Measurements from ENCODE around the gene CFAP73. TPM values are rescaled to one million over a fixed set of nuclear protein-coding genes. Genes with fewer than 3 reads are reported as not detected.

Gene CFAP73
- total RNA-seq, 1 donor from 2014 or later: not detected

DNA sequence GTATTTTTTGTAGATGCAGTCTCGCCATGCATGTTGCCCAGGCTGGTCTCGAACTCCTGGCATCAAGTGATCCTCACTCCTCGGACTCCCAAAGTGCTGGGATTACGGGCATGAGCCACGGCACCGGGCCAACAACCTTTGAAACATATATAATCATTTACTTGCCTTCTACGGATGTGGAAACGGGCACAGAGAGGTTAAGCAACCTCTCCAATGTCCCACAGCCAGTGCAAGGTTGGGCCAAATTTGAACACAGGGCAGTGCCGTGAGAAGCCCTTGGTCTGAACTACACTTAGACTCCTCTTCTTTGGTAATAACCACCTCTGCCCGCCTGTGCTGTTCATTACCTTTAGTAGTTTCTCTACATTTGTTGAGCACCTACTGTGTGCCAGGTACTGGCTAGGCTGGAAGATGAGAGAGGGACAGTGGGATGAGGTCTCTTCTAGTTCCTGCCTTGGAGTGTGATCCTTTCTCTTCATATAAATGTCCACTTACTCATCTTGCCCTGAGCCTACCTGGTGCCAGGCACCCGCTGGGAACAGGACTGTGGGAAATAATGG is 33.6 kb downstream of the CFAP73 start:
- no peak for TF ChIP-seq CTCF (IDR thresholded peaks at IDR 0.05; ENCODE audit: insufficient read depth, low read length, severe bottlenecking)
- FAIRE-seq (no peak), DNase-seq (ENCODE audit: low read depth) (no peak)
- H3K4me3 ChIP-seq (ENCODE audit: low read depth, low read length): no peak overlapping the region
- peaks cover 23% of the 10 kb centered on the region for H3K36me3 ChIP-seq (ENCODE audit: control insufficient read depth, insufficient read depth, low read length)
- no peaks in the 10 kb centered on the region for H3K27me3 ChIP-seq (ENCODE audit: control insufficient read depth, insufficient read depth, low read length)

GRCh38 chr12:113184098-113184899 is 34.8 kb downstream of the CFAP73 start:
- FAIRE-seq: no peak
- peak overlapping the region; percentile 94 for H3K4me3 ChIP-seq (ENCODE audit: low read depth, low read length)
- no peaks in the 10 kb centered on the region for H3K27me3 ChIP-seq (ENCODE audit: control insufficient read depth, insufficient read depth, low read length)
- peaks cover 17% of the 10 kb centered on the region for H3K36me3 ChIP-seq (ENCODE audit: control insufficient read depth, insufficient read depth, low read length)
- DNase-seq (ENCODE audit: low read depth): no peak
- TF ChIP-seq CTCF (IDR thresholded peaks at IDR 0.05; ENCODE audit: insufficient read depth, low read length, severe bottlenecking): no peak

GRCh38 chr12:113184900-113185179 is 35.3 kb downstream of the CFAP73 start:
- peak; percentile 82 for DNase-seq (ENCODE audit: low read depth)
- FAIRE-seq: no peak
- TF ChIP-seq CTCF (IDR thresholded peaks at IDR 0.05; ENCODE audit: insufficient read depth, low read length, severe bottlenecking): no peak
- peaks cover 13% of the 10 kb centered on the region for H3K36me3 ChIP-seq (ENCODE audit: control insufficient read depth, insufficient read depth, low read length)
- H3K4me3 ChIP-seq (ENCODE audit: low read depth, low read length): peak overlapping the region; percentile 94
- no peaks in the 10 kb centered on the region for H3K27me3 ChIP-seq (ENCODE audit: control insufficient read depth, insufficient read depth, low read length)

- H3K36me3 ChIP-seq (ENCODE audit: control insufficient read depth, insufficient read depth, low read length): peaks cover 8% of the 10 kb centered on the region
- TF ChIP-seq CTCF (IDR thresholded peaks at IDR 0.05; ENCODE audit: insufficient read depth, low read length, severe bottlenecking): no peak
- H3K4me3 ChIP-seq (ENCODE audit: low read depth, low read length): peak within 1 kb of the TSS; percentile 94
- DNase-seq (ENCODE audit: low read depth) (peak; percentile 44), FAIRE-seq (no peak)
- H3K27me3 ChIP-seq (ENCODE audit: control insufficient read depth, insufficient read depth, low read length): no peaks in the 10 kb centered on the region
Observed at GRCh38 chr12:113185180-113186032, 35.9 kb downstream of the CFAP73 start, which contains the start of the genes DDX54 and RITA1. TSS of gene DDX54 (minus strand) at chr12:113185478. CDS start at chr12:113185451, 27 bp downstream. TSS of gene RITA1 (plus strand) at chr12:113185721. CDS start at chr12:113186747, 1,026 bp downstream.

GRCh38 chr12:113186033-113186365 is 36.5 kb downstream of the CFAP73 start:
- Histone ChIP-seq H3K4me3 (ENCODE audit: low read depth, low read length) (peak overlapping the region; percentile 94), H3K27me3 (ENCODE audit: control insufficient read depth, insufficient read depth, low read length) (no peaks in the 10 kb centered on the region), H3K36me3 (ENCODE audit: control insufficient read depth, insufficient read depth, low read length) (peaks cover 4% of the 10 kb centered on the region)
- no peak for TF ChIP-seq CTCF (IDR thresholded peaks at IDR 0.05; ENCODE audit: insufficient read depth, low read length, severe bottlenecking)
- no peak for FAIRE-seq
- DNase-seq (ENCODE audit: low read depth): no peak

All from bronchial epithelial cell (primary cell).